Keratinocyte (primary cell): Measurements from ENCODE around the gene DOCK3. TPM values are rescaled to one million over a fixed set of nuclear protein-coding genes. Genes with fewer than 3 reads are reported as not detected.
"Not testable (repeated sequence)": the region's sequence is repeated elsewhere in the genome, so short reads cannot be mapped to it uniquely, and the experiment has no call there.

Source experiments
- DNase-seq: peaks from one replicate; pipeline ENCODE4 v3.0.0-alpha.2; 2011; ENCODE audit warnings: low read depth, missing footprints, low spot score
- FAIRE-seq: peaks from 2 replicates; lab custom pipeline; 2011; peaks lifted over from hg19 to GRCh38; lab: Jason Lieb, UNC
- H2AFZ ChIP-seq: 2 replicates; pipeline ENCODE4 v1.6.0; 2012; ENCODE audit warnings: low read length, control low read depth, inconsistent platforms; ENCODE audit not compliant: control insufficient read depth
- H3K27ac ChIP-seq: 2 replicates; pipeline ENCODE4 v1.5.1; 2011; ENCODE audit warnings: low read length; ENCODE audit not compliant: control insufficient read depth, insufficient read depth
- H3K27me3 ChIP-seq: 3 replicates; pipeline ENCODE4 v1.6.0; 2011; ENCODE audit warnings: low read length; ENCODE audit not compliant: control insufficient read depth, insufficient read depth; ENCODE audit errors: extremely low read depth
- H3K36me3 ChIP-seq, 2 experiments: 2 replicates in 1 of 2; 3 replicates in 1 of 2; pipeline ENCODE4 v1.5.1; 2011; ENCODE audit warnings: low read length in 2 of 2, mild to moderate bottlenecking in 1 of 2; ENCODE audit not compliant: control insufficient read depth in 2 of 2, insufficient read depth in 2 of 2; ENCODE audit errors: extremely low read depth in 1 of 2
- H3K4me1 ChIP-seq: 3 replicates; pipeline ENCODE4 v1.5.1; 2011; ENCODE audit warnings: low read length; ENCODE audit not compliant: control insufficient read depth, insufficient read depth; ENCODE audit errors: extremely low read depth
- H3K4me2 ChIP-seq: 3 replicates; pipeline ENCODE4 v1.6.0; 2011; ENCODE audit warnings: low read depth, low read length; ENCODE audit not compliant: control insufficient read depth, insufficient read depth; ENCODE audit errors: extremely low read depth
- H3K4me3 ChIP-seq, 3 experiments: fragments of 200-600 bp in 1 of 3; sonication (generic) in 1 of 3; 2 replicates in 2 of 3; 3 replicates in 1 of 3; pipeline ENCODE4 v1.5.1; 2011 to 2016; ENCODE audit warnings: low read length in 3 of 3, mild to moderate bottlenecking in 3 of 3, control low read depth in 2 of 3, inconsistent platforms in 1 of 3, low read depth in 1 of 3, mixed read lengths in 1 of 3, mixed run types in 1 of 3, moderate library complexity in 1 of 3; ENCODE audit not compliant: control insufficient read depth in 2 of 3, insufficient read depth in 2 of 3; ENCODE audit errors: extremely low read depth in 1 of 3
- H3K79me2 ChIP-seq: 2 replicates; pipeline ENCODE4 v1.6.0; 2012; ENCODE audit warnings: low read length; ENCODE audit not compliant: control insufficient read depth, insufficient read depth
- H3K9ac ChIP-seq: 3 replicates; pipeline ENCODE4 v1.6.0; 2011; ENCODE audit warnings: low read length; ENCODE audit not compliant: control insufficient read depth, insufficient read depth; ENCODE audit errors: extremely low read depth
- H3K9me1 ChIP-seq: 3 replicates; pipeline ENCODE4 v1.6.0; 2011; ENCODE audit warnings: low read length; ENCODE audit not compliant: control insufficient read depth, insufficient read depth; ENCODE audit errors: extremely low read depth
- H3K9me3 ChIP-seq: 2 replicates; pipeline ENCODE4 v1.5.1; 2012; ENCODE audit warnings: low read depth, low read length; ENCODE audit not compliant: control insufficient read depth
- H4K20me1 ChIP-seq: 3 replicates; pipeline ENCODE4 v1.6.0; 2011; ENCODE audit warnings: low read length; ENCODE audit not compliant: control insufficient read depth, insufficient read depth; ENCODE audit errors: extremely low read depth
- EZH2 ChIP-seq: IDR thresholded peaks from one replicate; pipeline ENCODE4 v1.6.1; 2012; ENCODE audit warnings: inconsistent platforms, mild to moderate bottlenecking, low read length, moderate library complexity
- dilution Hi-C: fragments of 300-500 bp; cut with MboI; formaldehyde crosslinking; loops from one replicate; pipeline ENCODE4 v1.7.0; 2020; ENCODE audit warnings: low sequenced_read_pairs; ENCODE audit not compliant: extremely low pct_ligation_motif_present
- polyA plus RNA-seq, 5 experiments: library from polyadenylated mRNA; depleted of rRNA in 3 of 5; stranded (reverse) in 3 of 5; stranded (forward) in 1 of 5; unstranded in 1 of 5; fragments of >200 nt; gene quantifications; 1 replicate in 1 of 5; 2 replicates in 3 of 5; 3 replicates in 1 of 5; pipeline versions ENCODE4 v1.2.1 to v1.2.3, GENCODE V29; 2011 to 2012; ENCODE audit warnings: missing spikeins in 2 of 5, low read depth in 1 of 5, low replicate concordance in 1 of 5
- TF ChIP-seq, protein P1 (sequence below), 3 experiments: IDR thresholded peaks in 1 of 3; conservative IDR thresholded peaks in 1 of 3; optimal IDR thresholded peaks in 1 of 3; 2 replicates in 2 of 3; 3 replicates in 1 of 3; pipeline versions ENCODE3 to v1.5.1; 2011; ENCODE audit warnings: low read length in 3 of 3, mild to moderate bottlenecking in 3 of 3, moderate library complexity in 2 of 3, control low read depth in 1 of 3, inconsistent platforms in 1 of 3; ENCODE audit not compliant: insufficient read depth in 2 of 3; ENCODE audit errors: extremely low read depth in 1 of 3

Gene DOCK3
- polyA plus RNA-seq, 1 donor (not counting 4 experiments of a cell fraction or from before 2014, with no cell fraction given): 0.10 TPM

DNA sequence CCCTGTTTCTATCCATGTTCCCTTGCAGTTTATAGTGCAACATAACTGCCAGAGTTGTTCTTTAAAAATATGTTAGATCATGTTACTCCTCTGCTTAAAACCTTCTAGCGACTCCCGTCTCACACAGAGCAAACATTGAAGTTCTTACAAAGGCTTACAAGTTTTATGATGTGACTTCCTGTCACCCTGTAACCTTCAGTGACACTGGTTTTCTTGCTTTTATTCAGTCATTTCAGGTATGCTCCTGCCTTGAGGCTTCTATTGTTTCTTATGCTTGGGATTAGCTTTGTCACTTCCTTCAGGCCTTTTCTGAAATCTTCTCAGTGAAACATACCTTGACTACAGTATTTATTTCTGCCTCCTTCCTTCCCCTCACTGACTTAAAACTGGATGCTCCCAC, 252.1 kb downstream of the DOCK3 start:
- dilution Hi-C loops: no loop called here
- no peak overlapping the region for H3K4me2 ChIP-seq
- no peaks in the 10 kb centered on the region for H3K9me3 ChIP-seq
- no peak overlapping the region for H3K4me3 ChIP-seq
- FAIRE-seq (no peak), DNase-seq (no peak)
- H3K9ac ChIP-seq: no peak overlapping the region
- no peak overlapping the region for H3K27ac ChIP-seq
- no peak overlapping the region for H2AFZ ChIP-seq
- no peaks in the 10 kb centered on the region for H3K9me1 ChIP-seq
- no peaks in the 10 kb centered on the region for H3K79me2 ChIP-seq
- no peaks in the 10 kb centered on the region for H3K36me3 ChIP-seq
- no peaks in the 10 kb centered on the region for H3K4me1 ChIP-seq
- H4K20me1 ChIP-seq: no peaks in the 10 kb centered on the region
- H3K27me3 ChIP-seq: no peaks in the 10 kb centered on the region
- TF ChIP-seq EZH2: no peak
- TF ChIP-seq, protein P1, sequence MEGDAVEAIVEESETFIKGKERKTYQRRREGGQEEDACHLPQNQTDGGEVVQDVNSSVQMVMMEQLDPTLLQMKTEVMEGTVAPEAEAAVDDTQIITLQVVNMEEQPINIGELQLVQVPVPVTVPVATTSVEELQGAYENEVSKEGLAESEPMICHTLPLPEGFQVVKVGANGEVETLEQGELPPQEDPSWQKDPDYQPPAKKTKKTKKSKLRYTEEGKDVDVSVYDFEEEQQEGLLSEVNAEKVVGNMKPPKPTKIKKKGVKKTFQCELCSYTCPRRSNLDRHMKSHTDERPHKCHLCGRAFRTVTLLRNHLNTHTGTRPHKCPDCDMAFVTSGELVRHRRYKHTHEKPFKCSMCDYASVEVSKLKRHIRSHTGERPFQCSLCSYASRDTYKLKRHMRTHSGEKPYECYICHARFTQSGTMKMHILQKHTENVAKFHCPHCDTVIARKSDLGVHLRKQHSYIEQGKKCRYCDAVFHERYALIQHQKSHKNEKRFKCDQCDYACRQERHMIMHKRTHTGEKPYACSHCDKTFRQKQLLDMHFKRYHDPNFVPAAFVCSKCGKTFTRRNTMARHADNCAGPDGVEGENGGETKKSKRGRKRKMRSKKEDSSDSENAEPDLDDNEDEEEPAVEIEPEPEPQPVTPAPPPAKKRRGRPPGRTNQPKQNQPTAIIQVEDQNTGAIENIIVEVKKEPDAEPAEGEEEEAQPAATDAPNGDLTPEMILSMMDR (optimal IDR thresholded peaks at IDR 0.05 in 1 of 3, IDR thresholded peaks at IDR 0.05 in 1 of 3, conservative IDR thresholded peaks at IDR 0.05 in 1 of 3; ENCODE audit: extremely low read depth in 1 of 3, insufficient read depth in 2 of 3, low read length in 3 of 3): no peak

DNA sequence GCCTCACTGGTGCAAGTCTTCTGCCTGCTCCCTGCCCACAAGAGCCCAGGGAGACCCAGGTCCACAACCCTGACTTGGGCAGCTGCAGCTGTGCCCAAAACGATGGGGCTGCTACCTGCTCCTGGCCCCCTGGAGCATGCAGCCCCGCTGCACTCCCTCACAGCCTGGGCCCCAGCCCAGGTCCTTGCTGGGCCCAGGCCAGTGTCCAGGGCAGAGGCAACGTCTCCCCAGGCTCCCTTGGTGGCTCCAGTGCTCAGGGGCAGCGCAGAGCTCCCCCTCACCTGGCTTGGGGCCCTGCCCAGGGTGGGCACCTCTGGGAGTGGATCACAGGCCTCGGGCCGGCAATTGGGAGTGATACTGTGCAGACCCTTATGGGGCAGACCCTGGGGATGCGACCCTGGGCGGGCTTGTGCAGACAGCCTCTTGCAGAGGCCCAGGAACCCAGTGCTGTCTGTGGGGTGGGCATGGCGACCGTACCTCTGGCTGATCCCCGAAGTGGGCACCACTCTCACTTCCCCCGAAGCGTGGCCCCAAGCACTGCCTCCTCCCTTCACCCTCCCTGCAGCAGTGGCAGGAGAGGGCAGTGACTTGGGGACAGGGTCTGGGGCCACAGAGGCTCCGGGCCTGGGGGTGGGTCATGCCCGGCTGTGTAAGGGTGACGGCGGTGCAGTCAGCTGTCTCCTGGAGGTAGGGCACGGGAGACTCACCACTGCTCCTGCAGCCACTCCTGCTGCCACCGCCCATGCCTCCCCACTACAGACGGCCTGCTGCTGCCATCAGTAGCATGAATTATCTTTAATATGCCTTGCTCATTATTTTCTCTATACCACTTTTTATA, 255.9 kb downstream of the DOCK3 start:
- H3K27me3 ChIP-seq: peaks cover 4% of the 10 kb centered on the region
- dilution Hi-C loops: no loop called here
- no peaks in the 10 kb centered on the region for H3K9me1 ChIP-seq
- DNase-seq (no peak), FAIRE-seq (no peak)
- H4K20me1 ChIP-seq: no peaks in the 10 kb centered on the region
- H3K9ac ChIP-seq: no peak overlapping the region
- H3K27ac ChIP-seq: no peak overlapping the region
- no peaks in the 10 kb centered on the region for H3K36me3 ChIP-seq
- no peaks in the 10 kb centered on the region for H3K9me3 ChIP-seq
- TF ChIP-seq, protein P1 (optimal IDR thresholded peaks at IDR 0.05 in 1 of 3, IDR thresholded peaks at IDR 0.05 in 1 of 3, conservative IDR thresholded peaks at IDR 0.05 in 1 of 3; ENCODE audit: extremely low read depth in 1 of 3, insufficient read depth in 2 of 3, low read length in 3 of 3): no peak
- no peak for TF ChIP-seq EZH2
- H3K4me1 ChIP-seq: no peaks in the 10 kb centered on the region
- H2AFZ ChIP-seq: no peak overlapping the region
- no peak overlapping the region for H3K4me3 ChIP-seq
- H3K79me2 ChIP-seq: no peaks in the 10 kb centered on the region
- no peak overlapping the region for H3K4me2 ChIP-seq

DNA sequence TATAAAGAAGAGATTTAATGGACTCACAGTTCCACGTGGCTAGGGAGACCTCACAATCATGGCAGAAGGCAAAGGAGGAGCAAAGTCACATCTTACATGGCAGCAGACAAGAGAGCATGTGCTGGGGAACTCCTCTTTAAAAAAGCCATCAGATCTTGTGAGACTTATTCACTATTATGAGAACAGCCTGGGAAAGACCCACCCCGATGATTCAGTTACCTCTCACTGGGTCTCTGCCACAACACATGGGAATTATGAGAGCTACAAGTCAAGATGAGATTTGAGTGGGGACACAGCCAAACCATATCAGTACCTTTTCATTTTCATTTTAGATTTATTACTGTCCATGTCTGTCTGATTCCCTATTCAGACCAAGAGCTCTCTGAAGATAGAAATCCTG, 258.2 kb downstream of the DOCK3 start:
- H3K27ac ChIP-seq, H2AFZ ChIP-seq, H3K4me2 ChIP-seq, DNase-seq, H3K9me1 ChIP-seq, FAIRE-seq, H3K4me3 ChIP-seq, H3K79me2 ChIP-seq, H3K27me3 ChIP-seq, H3K9me3 ChIP-seq, H3K4me1 ChIP-seq, H3K36me3 ChIP-seq, H3K9ac ChIP-seq, dilution Hi-C loops, H4K20me1 ChIP-seq: not testable (repeated sequence)
